Transverse colon (tissue), 4 donors: ENCODE measurements around the gene HADH. TPM values are rescaled to one million over a fixed set of nuclear protein-coding genes. Genes with fewer than 3 reads are reported as not detected.
"Not testable (repeated sequence)": the region's sequence is repeated elsewhere in the genome, so short reads cannot be mapped to it uniquely, and the experiment has no call there.

Experiments used
- DNase-seq: peaks from one replicate; pipeline ENCODE4 v3.0.0-alpha.2; 2019
- H3K27ac ChIP-seq, 4 donors: fragments of 200-600 bp; sonication (generic); 2 replicates each; pipeline ENCODE4 v1.5.1; 2016 to 2018; ENCODE audit warnings: inconsistent platforms in 4 of 4
- H3K27me3 ChIP-seq: fragments of 200-600 bp; sonication (generic); 2 replicates; pipeline ENCODE4 v1.5.1; 2017; ENCODE audit warnings: inconsistent platforms
- H3K36me3 ChIP-seq, 4 donors: fragments of 200-600 bp; sonication (generic); 2 replicates each; pipeline ENCODE4 v1.5.1; 2017 to 2019; ENCODE audit warnings: inconsistent platforms in 4 of 4
- H3K4me1 ChIP-seq, 4 donors: fragments of 200-600 bp; sonication (generic); 2 replicates each; pipeline ENCODE4 v1.5.1; 2017 to 2020; ENCODE audit warnings: inconsistent platforms in 4 of 4
- H3K4me3 ChIP-seq, 4 donors: fragments of 200-600 bp; sonication (generic); 1 replicate in 1 of 4; 2 replicates in 3 of 4; pipeline versions ENCODE4 v1.5.1 to v1.6.1; 2017 to 2019; ENCODE audit warnings: inconsistent platforms in 4 of 4
- H3K9me3 ChIP-seq, 2 donors: fragments of 200-600 bp; sonication (generic); 2 replicates each; pipeline ENCODE4 v1.5.1; 2017 to 2019; ENCODE audit warnings: inconsistent platforms in 2 of 2
- CTCF ChIP-seq, 5 experiments: fragments of 200-600 bp in 3 of 5; fragments of 450-650 bp in 2 of 5; sonication (generic) in 3 of 5; IDR thresholded peaks; 1 replicate in 2 of 5; 2 replicates in 3 of 5; pipeline ENCODE4 v1.5.1; 2016 to 2017; ENCODE audit warnings: antibody characterized with exemption in 5 of 5, inconsistent platforms in 3 of 5, mild to moderate bottlenecking in 2 of 5, moderate library complexity in 1 of 5
- EP300 ChIP-seq: sonication (generic); formaldehyde crosslinking; IDR thresholded peaks from one replicate; pipeline ENCODE4 v1.6.1; 2017; ENCODE audit warnings: antibody characterized with exemption, low read depth
- POLR2A ChIP-seq: fragments of 450-650 bp; IDR thresholded peaks from one replicate; pipeline ENCODE4 v1.6.1; 2016; ENCODE audit warnings: antibody characterized with exemption, mild to moderate bottlenecking, moderate library complexity
- POLR2AphosphoS5 ChIP-seq, 3 donors: sonication (generic); formaldehyde crosslinking; IDR thresholded peaks; one replicate each; pipeline ENCODE4 v1.6.1; 2016; ENCODE audit warnings: antibody characterized with exemption in 3 of 3
- WGBS, 2 donors: methylation state at CpG; one replicate each; pipeline ENCODE4 v1.1.5; 2018; ENCODE audit warnings: low coverage in 1 of 2; 5-methylcytosine and 5-hydroxymethylcytosine counted together
- in situ Hi-C, 4 donors: fragments of 200-750 bp; cut with MboI; loops; one replicate each; pipeline versions ENCODE4 v1.15.0 to v1.15.1; 2017; ENCODE audit warnings: low sequenced_read_pairs in 3 of 4, low pct_ligation_motif_present in 1 of 4, low pct_unique_long_range_greater_than_20kb in 1 of 4
- intact Hi-C: fragments of 100-400 bp; cut with DNase I; formaldehyde crosslinking; loops from one replicate; pipeline ENCODE4 v1.15.1; 2023; ENCODE audit warnings: low total_unique reads
- total RNA-seq, 4 donors: library from RNA; depleted of rRNA; stranded (reverse); fragments of >200 nt; gene quantifications; one replicate each; pipeline ENCODE4 v1.1.0, GENCODE V29; 2016

The HADH gene
- total RNA-seq, 4 donors from 2014 or later = 47.5 to 135 (median 117) TPM

- no peak for DNase-seq
- H3K4me1 ChIP-seq = no peaks in the 10 kb centered on the region
- no peaks in the 10 kb centered on the region for H3K27me3 ChIP-seq
- H3K4me3 ChIP-seq = no peak overlapping the region
- H3K9me3 ChIP-seq = peaks cover 6 to 11% of the 10 kb centered on the region in 2 donors
- in situ Hi-C loops (no loop called here), intact Hi-C loops (no loop called here)
- WGBS, 2 donors = 82 to 100% methylated on average over 1 of the region's 1 CpG
- H3K36me3 ChIP-seq = no peaks in the 10 kb centered on the region
- TF ChIP-seq EP300 (no peak), CTCF (IDR thresholded peaks at IDR 0.05) (no peak), POLR2AphosphoS5 (IDR thresholded peaks at IDR 0.05) (no peak), POLR2A (no peak)
- no peak overlapping the region for H3K27ac ChIP-seq
These were observed 33.7 kb upstream of the HADH start for GRCh38 chr4:107956011-107956410.

GRCh38 chr4:107966903-107967302 is 22.8 kb upstream of the HADH start:
- WGBS, 2 donors = 72 to 85% methylated on average over 2 to 4 of the region's 4 CpGs
- in situ Hi-C loops = no loop called here
- H3K4me3 ChIP-seq = no peak overlapping the region

GRCh38 chr4:107967519-107967918 is 22.2 kb upstream of the HADH start:
- H3K36me3 ChIP-seq, H3K9me3 ChIP-seq, in situ Hi-C loops: not testable (repeated sequence)

More at GRCh38 chr4:107966903-107967302, 22.8 kb upstream of the HADH start:
- TF ChIP-seq POLR2AphosphoS5 (IDR thresholded peaks at IDR 0.05) (no peak), CTCF (IDR thresholded peaks at IDR 0.05) (no peak), POLR2A (no peak), EP300 (no peak)
- Histone ChIP-seq H3K27ac (no peak overlapping the region), H3K27me3 (no peaks in the 10 kb centered on the region), H3K9me3 (no peaks in the 10 kb centered on the region), H3K36me3 (no peaks in the 10 kb centered on the region), H3K4me1 (no peaks in the 10 kb centered on the region)
- intact Hi-C loops = no loop called here
- DNase-seq = no peak

GRCh38 chr4:107967921-107968320 is 21.8 kb upstream of the HADH start:
- H3K27ac ChIP-seq, H3K36me3 ChIP-seq, H3K4me3 ChIP-seq, in situ Hi-C loops, H3K9me3 ChIP-seq, DNase-seq, H3K4me1 ChIP-seq, intact Hi-C loops, H3K27me3 ChIP-seq: not testable (repeated sequence)
- 88 to 89% methylated on average over 1 of the region's 1 CpG for WGBS, 2 donors

More at GRCh38 chr4:107967519-107967918, 22.2 kb upstream of the HADH start:
- DNase-seq, H3K4me3 ChIP-seq, H3K27ac ChIP-seq, H3K27me3 ChIP-seq, intact Hi-C loops, H3K4me1 ChIP-seq: not testable (repeated sequence)

GRCh38 chr4:107970063-107970798 is 19.5 kb upstream of the HADH start:
- intact Hi-C loops = no loop called here

More at GRCh38 chr4:107970063-107970798, 19.5 kb upstream of the HADH start:
- TF ChIP-seq CTCF (IDR thresholded peaks at IDR 0.05) (no peak), POLR2A (no peak), EP300 (no peak)
- in situ Hi-C loops = no loop called here
- no peak overlapping the region for H3K27ac ChIP-seq
- no peaks in the 10 kb centered on the region for H3K4me1 ChIP-seq
- DNase-seq = no peak
- no peaks in the 10 kb centered on the region for H3K9me3 ChIP-seq
- H3K36me3 ChIP-seq = no peaks in the 10 kb centered on the region
- no peak overlapping the region for H3K4me3 ChIP-seq
- 96 to 97% methylated on average over 5 to 12 of the region's 12 CpGs for WGBS, 2 donors
- no peaks in the 10 kb centered on the region for H3K27me3 ChIP-seq
